Karpas-422 (cell line): Measurements from ENCODE around the gene TMTC1. TPM values are rescaled to one million over a fixed set of nuclear protein-coding genes. Genes with fewer than 3 reads are reported as not detected.

Experiments used
- DNase-seq: peaks from one replicate; pipeline ENCODE4 v3.0.0-alpha.2; 2015
- H2AFZ ChIP-seq: fragments of 200-600 bp; sonication (generic); 2 replicates; pipeline ENCODE4 v1.6.1; 2014; ENCODE audit warnings: antibody characterized with exemption, low read length, mixed read lengths
- H3K27ac ChIP-seq: fragments of 200-600 bp; sonication (generic); 2 replicates; pipeline ENCODE4 v1.5.1; 2014; ENCODE audit warnings: mild to moderate bottlenecking, low read length, moderate library complexity
- H3K27me3 ChIP-seq: fragments of 200-600 bp; sonication (generic); 2 replicates; pipeline ENCODE4 v1.6.1; 2014; ENCODE audit warnings: low read length, mixed read lengths
- H3K36me3 ChIP-seq: fragments of 200-600 bp; sonication (generic); 2 replicates; pipeline ENCODE4 v1.6.1; 2014; ENCODE audit warnings: low read length, mixed read lengths; ENCODE audit not compliant: insufficient read depth
- H3K4me1 ChIP-seq: fragments of 200-600 bp; sonication (generic); 2 replicates; pipeline ENCODE4 v1.6.1; 2014; ENCODE audit warnings: mild to moderate bottlenecking, low read length, mixed read lengths
- H3K4me2 ChIP-seq: fragments of 200-600 bp; sonication (generic); 2 replicates; pipeline ENCODE4 v1.6.1; 2014; ENCODE audit warnings: low read length, low read depth, mild to moderate bottlenecking; ENCODE audit not compliant: poor library complexity, severe bottlenecking
- H3K4me3 ChIP-seq: fragments of 200-600 bp; sonication (generic); 2 replicates; pipeline ENCODE4 v1.5.1; 2014; ENCODE audit warnings: mild to moderate bottlenecking, antibody characterized with exemption, low read length, mixed read lengths
- H3K79me2 ChIP-seq: fragments of 200-600 bp; sonication (generic); 2 replicates; pipeline ENCODE4 v1.6.1; 2014; ENCODE audit warnings: mild to moderate bottlenecking, low read length, mixed read lengths
- H3K9ac ChIP-seq: fragments of 200-600 bp; sonication (generic); 2 replicates; pipeline ENCODE4 v1.6.0; 2014; ENCODE audit warnings: low read length
- H3K9me2 ChIP-seq: fragments of 200-600 bp; sonication (generic), shearing (Covaris generic); replicated peaks from 2 replicates; pipeline ENCODE4 v1.6.0; 2014; ENCODE audit warnings: mild to moderate bottlenecking, low read length, moderate library complexity; ENCODE audit not compliant: insufficient read depth
- H3K9me3 ChIP-seq: fragments of 300-700, 200-600 bp; sonication (generic); 2 replicates; pipeline ENCODE4 v1.6.1; 2014; ENCODE audit warnings: low read length, mixed read lengths
- H4K20me1 ChIP-seq: fragments of 200-600 bp; sonication (generic); 2 replicates; pipeline ENCODE4 v1.6.1; 2014; ENCODE audit warnings: mild to moderate bottlenecking, antibody characterized with exemption, low read length, low read depth; ENCODE audit not compliant: insufficient read depth
- total RNA-seq: library from RNA; depleted of rRNA; stranded (reverse); fragments of >200 nt; shearing (Covaris generic); gene quantifications from 2 replicates; pipeline ENCODE4 v1.2.3, GENCODE V29; 2014; ENCODE audit warnings: low replicate concordance

Gene TMTC1
- total RNA-seq, 1 experiment from 2014 or later = not detected

DNA sequence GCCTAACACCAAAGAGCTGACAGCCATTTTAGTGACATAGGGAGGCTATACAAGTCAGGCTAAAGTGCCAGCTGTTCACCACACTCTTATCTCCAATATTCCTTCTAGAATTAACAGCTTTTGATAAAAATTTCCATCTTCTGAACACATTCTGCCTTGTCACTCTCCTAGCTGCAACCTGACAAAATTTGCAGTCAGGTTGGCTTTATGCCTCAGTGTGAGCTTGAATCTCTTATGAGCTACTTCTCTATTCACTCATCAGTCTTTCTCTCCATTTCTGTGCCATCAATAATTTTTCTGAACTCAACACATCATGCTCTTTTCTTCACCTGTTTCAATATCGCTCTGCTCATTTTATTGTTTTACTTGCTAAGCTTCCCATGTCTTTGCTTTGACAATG lies 50.2 kb downstream of the TMTC1 start:
- Histone ChIP-seq H3K9me2 (no peaks in the 10 kb centered on the region), H3K36me3 (no peaks in the 10 kb centered on the region), H3K27ac (no peak overlapping the region), H3K9me3 (no peaks in the 10 kb centered on the region), H3K79me2 (no peaks in the 10 kb centered on the region), H3K9ac (no peak overlapping the region), H2AFZ (no peak overlapping the region), H3K27me3 (no peaks in the 10 kb centered on the region), H4K20me1 (no peaks in the 10 kb centered on the region; the same call in 1 of the 2 replicates), H3K4me3 (no peak overlapping the region), H3K4me1 (no peaks in the 10 kb centered on the region), H3K4me2 (no peak overlapping the region)
- no peak for DNase-seq

DNA sequence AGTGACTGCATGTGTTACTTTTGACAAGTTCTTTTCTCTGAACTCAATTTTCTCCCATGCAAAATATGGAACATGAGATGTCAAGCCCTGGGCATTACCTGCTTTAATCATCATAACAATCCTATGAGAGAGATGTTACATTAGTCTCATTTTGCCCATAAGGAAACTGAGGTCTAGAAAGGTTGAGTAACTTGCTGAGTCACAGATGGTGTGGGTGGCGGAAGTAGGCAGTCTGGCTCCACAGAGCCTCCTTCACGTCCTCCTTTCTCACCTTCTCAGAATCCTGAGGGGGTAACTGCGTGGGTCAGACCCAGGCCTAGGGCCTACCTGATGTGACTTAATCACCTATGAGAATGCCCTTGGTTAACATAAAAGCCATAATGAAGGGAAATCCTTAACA lies 50.7 kb downstream of the TMTC1 start:
- no peaks in the 10 kb centered on the region; the same call in 1 of the 2 replicates for H4K20me1 ChIP-seq
- H2AFZ ChIP-seq = no peak overlapping the region
- no peaks in the 10 kb centered on the region for H3K36me3 ChIP-seq
- no peaks in the 10 kb centered on the region for H3K79me2 ChIP-seq
- H3K9ac ChIP-seq = no peak overlapping the region
- no peaks in the 10 kb centered on the region for H3K9me2 ChIP-seq
- no peaks in the 10 kb centered on the region for H3K4me1 ChIP-seq
- no peaks in the 10 kb centered on the region for H3K9me3 ChIP-seq
- no peak overlapping the region for H3K4me3 ChIP-seq
- H3K27me3 ChIP-seq = no peaks in the 10 kb centered on the region
- DNase-seq = no peak
- H3K4me2 ChIP-seq = no peak overlapping the region
- H3K27ac ChIP-seq = no peak overlapping the region

DNA sequence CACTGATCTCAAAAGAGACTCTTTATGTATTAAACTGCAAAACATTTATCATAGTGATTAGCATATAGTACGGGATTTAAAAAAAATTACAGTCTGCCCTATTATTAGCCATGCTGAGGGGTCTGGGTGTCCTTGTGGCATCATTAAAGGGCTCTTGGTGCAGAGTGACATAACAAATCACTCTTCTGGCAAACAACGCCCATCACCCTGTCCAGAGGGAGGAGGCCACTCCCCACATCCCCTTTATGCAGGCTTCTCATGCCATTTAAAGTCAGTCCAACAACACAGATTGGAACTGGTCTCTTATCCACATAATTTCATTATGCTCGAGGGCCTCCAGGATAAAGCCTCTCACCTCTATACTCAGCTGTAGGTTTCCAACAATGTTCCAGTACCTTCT lies 51.1 kb downstream of the TMTC1 start:
- no peaks in the 10 kb centered on the region for H3K9me3 ChIP-seq
- no peak for DNase-seq
- H3K4me2 ChIP-seq = no peak overlapping the region
- no peak overlapping the region for H2AFZ ChIP-seq
- H4K20me1 ChIP-seq = no peaks in the 10 kb centered on the region; the same call in 1 of the 2 replicates
- H3K4me1 ChIP-seq = no peaks in the 10 kb centered on the region
- H3K27ac ChIP-seq = no peak overlapping the region
- no peaks in the 10 kb centered on the region for H3K79me2 ChIP-seq
- no peak overlapping the region for H3K4me3 ChIP-seq
- no peak overlapping the region for H3K9ac ChIP-seq
- no peaks in the 10 kb centered on the region for H3K36me3 ChIP-seq
- H3K9me2 ChIP-seq = no peaks in the 10 kb centered on the region
- H3K27me3 ChIP-seq = no peaks in the 10 kb centered on the region

DNA sequence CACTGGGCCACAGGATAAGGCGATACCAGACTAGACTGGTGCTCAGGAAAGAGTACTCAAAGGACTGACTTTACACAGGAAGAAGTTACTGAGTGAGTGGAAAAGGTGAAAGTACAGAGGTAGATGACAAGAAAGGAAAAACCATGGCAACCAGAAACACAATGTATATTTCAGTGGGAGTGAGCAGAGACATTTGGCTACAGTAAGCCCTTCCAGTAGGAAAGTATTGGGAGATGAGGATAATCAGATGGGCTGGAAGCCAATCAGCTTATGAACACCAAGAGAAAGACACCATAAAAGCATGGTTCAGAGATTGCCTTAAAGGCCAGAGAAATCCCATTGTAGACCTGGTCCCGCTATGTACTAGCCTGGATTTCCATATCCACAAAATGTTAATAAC lies 51.6 kb downstream of the TMTC1 start:
- H3K4me2 ChIP-seq = no peak overlapping the region
- no peaks in the 10 kb centered on the region for H3K79me2 ChIP-seq
- no peak overlapping the region for H2AFZ ChIP-seq
- no peak overlapping the region for H3K27ac ChIP-seq
- no peaks in the 10 kb centered on the region for H3K9me2 ChIP-seq
- H3K36me3 ChIP-seq = no peaks in the 10 kb centered on the region
- no peak for DNase-seq
- no peaks in the 10 kb centered on the region for H3K27me3 ChIP-seq
- no peaks in the 10 kb centered on the region for H3K9me3 ChIP-seq
- H4K20me1 ChIP-seq = no peaks in the 10 kb centered on the region; the same call in 1 of the 2 replicates
- H3K9ac ChIP-seq = no peak overlapping the region
- no peak overlapping the region for H3K4me3 ChIP-seq
- no peaks in the 10 kb centered on the region for H3K4me1 ChIP-seq

DNA sequence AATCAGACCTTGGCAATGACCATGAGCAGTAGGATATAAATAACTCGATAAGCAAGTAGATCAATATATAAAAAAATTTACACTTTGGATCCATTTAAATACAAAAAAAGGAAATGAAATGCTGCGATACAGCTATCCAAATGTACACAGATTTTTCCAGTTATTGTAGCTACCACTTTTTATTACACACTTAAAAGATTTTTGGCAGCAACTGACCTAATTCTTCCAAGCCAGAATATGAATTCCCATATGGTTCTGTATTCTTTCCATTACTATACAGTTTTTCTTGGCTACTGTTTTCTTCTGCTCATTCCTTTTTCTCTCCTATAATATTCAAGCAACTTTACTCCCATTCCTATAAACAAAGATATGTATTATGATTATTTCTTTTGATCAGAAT lies 52.2 kb downstream of the TMTC1 start:
- no peak overlapping the region for H3K9ac ChIP-seq

DNA sequence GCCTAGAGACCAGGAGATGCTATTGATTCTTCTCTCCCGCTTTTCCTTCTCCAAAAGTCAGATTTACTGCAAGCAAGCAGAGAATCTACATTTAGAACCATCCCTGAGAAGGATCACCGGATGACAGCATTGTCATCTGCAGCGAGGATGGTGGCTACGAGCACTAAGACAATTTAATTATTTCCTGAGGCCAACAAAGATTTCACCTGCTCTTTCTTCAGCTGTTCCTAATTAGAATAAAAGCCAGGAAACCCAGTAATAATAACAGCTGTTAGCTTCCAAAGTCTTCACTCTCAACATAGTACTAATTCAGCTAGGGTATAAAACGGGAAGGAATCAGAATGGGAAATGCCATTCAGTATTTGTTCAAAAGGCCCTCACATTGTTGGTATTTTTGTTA lies 53.3 kb downstream of the TMTC1 start:
- no peak overlapping the region for H3K4me3 ChIP-seq
- no peaks in the 10 kb centered on the region for H3K4me1 ChIP-seq
- no peak overlapping the region for H3K4me2 ChIP-seq
- no peaks in the 10 kb centered on the region for H3K9me2 ChIP-seq
- no peaks in the 10 kb centered on the region for H3K27me3 ChIP-seq
- H3K79me2 ChIP-seq = no peaks in the 10 kb centered on the region
- no peak overlapping the region for H3K27ac ChIP-seq
- H2AFZ ChIP-seq = no peak overlapping the region
- no peaks in the 10 kb centered on the region for H3K9me3 ChIP-seq
- no peak overlapping the region for H3K9ac ChIP-seq
- no peaks in the 10 kb centered on the region for H3K36me3 ChIP-seq
- DNase-seq = no peak
- H4K20me1 ChIP-seq = no peaks in the 10 kb centered on the region; the same call in 1 of the 2 replicates

More for the DNA sequence above, 52.2 kb downstream of the TMTC1 start:
- Histone ChIP-seq H3K4me1 (no peaks in the 10 kb centered on the region), H3K9me3 (no peaks in the 10 kb centered on the region), H3K9me2 (no peaks in the 10 kb centered on the region), H3K36me3 (no peaks in the 10 kb centered on the region), H2AFZ (no peak overlapping the region), H3K27me3 (no peaks in the 10 kb centered on the region), H4K20me1 (no peaks in the 10 kb centered on the region; the same call in 1 of the 2 replicates), H3K4me3 (no peak overlapping the region), H3K4me2 (no peak overlapping the region), H3K27ac (no peak overlapping the region), H3K79me2 (no peaks in the 10 kb centered on the region)
- no peak for DNase-seq

DNA sequence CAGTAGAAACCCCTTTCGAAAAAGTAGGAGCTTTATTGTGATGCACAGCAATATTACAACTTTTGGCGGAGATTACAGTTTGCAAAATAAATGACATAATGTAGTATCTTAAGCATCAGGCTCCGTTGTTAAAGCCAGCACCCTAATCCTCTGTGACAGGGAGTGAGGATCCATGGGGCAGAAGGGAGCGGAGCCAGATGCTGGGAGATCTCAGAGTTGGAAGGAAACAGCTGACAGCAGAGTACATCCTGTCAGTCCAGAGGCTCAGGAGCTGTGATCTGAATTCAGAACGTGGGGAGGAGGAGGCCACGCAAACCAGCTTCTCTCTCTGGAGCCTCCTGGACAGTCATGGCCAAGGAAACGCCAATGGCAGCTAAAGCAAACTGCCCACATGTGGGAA lies 55.7 kb downstream of the TMTC1 start:
- no peaks in the 10 kb centered on the region for H3K4me1 ChIP-seq
- no peaks in the 10 kb centered on the region for H3K36me3 ChIP-seq
- no peak overlapping the region for H2AFZ ChIP-seq
- H3K9ac ChIP-seq = no peak overlapping the region
- no peaks in the 10 kb centered on the region for H4K20me1 ChIP-seq
- no peak for DNase-seq
- H3K27ac ChIP-seq = no peak overlapping the region
- no peaks in the 10 kb centered on the region for H3K27me3 ChIP-seq
- H3K4me2 ChIP-seq = no peak overlapping the region
- H3K4me3 ChIP-seq = no peak overlapping the region
- H3K79me2 ChIP-seq = no peaks in the 10 kb centered on the region
- no peaks in the 10 kb centered on the region for H3K9me2 ChIP-seq
- H3K9me3 ChIP-seq = no peaks in the 10 kb centered on the region

DNA sequence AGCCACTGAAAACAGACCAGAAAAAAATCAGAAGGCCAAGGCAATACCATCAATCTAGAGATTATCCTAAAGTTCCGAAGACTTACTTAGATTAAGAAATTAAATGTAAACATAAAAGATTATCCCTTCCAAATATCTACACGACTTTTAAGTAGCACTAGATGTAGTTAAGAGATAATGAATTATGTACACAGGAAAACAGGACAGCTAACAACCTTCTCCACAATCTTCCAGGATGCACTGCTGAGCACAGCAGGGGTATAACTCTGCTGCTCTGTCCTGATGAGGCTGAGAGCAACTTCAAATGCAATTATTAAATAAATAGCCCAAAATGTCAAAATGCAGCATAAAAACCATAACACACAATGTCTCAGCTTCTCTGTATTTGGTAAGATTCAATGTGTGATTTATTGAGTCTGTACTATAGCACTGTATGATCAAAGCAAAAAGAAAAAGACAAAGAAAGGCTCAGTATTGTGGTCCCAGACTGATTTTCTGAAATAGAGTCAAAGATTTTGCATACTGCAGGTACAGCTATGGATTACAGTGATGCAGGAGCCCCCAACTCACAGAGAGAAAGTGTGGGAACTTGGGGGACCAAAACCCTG lies 56.9 kb downstream of the TMTC1 start:
- H3K9me3 ChIP-seq = no peaks in the 10 kb centered on the region

More for the DNA sequence above, 56.9 kb downstream of the TMTC1 start:
- no peaks in the 10 kb centered on the region for H3K36me3 ChIP-seq
- H3K27ac ChIP-seq = no peak overlapping the region
- H2AFZ ChIP-seq = no peak overlapping the region
- H3K4me2 ChIP-seq = no peak overlapping the region
- H3K9me2 ChIP-seq = no peaks in the 10 kb centered on the region
- no peak for DNase-seq
- H3K4me1 ChIP-seq = no peaks in the 10 kb centered on the region
- no peaks in the 10 kb centered on the region for H3K27me3 ChIP-seq
- no peak overlapping the region for H3K4me3 ChIP-seq
- H3K79me2 ChIP-seq = no peaks in the 10 kb centered on the region
- no peak overlapping the region for H3K9ac ChIP-seq
- no peaks in the 10 kb centered on the region for H4K20me1 ChIP-seq
